K562 (cell line): Measurements from ENCODE around the gene EPB41L1. TPM values are rescaled to one million over a fixed set of nuclear protein-coding genes. Genes with fewer than 3 reads are reported as not detected.
A peak's percentile ranks its signal among the peaks of the same experiment; 100 is the strongest.

Experiments
- ATAC-seq: fragments of 200-7000 bp; cut with Tn5 transposase; 3 replicates; pipeline ENCODE4 v1.9.1; 2020; ENCODE audit warnings: moderate library complexity
- BruUV-seq: library from RNA; stranded (reverse); fragments of 400-500 nt; replicated peaks from 2 replicates; lab custom pipeline; 2021; lab: Mats Ljungman, UMichigan
- CTCF ChIA-PET: fragments of 300-600 bp; formaldehyde crosslinking; extraction: SDS; loops from one replicate; lab custom pipeline; 2021; ENCODE audit warnings: low intra/inter-chr PET ratio; lab: Yijun Ruan, JAX
- POLR2A ChIA-PET: fragments of 300-600, 350-650 bp; sonication (Branson Sonifier 250); formaldehyde crosslinking; extraction: SDS; loops from one replicate; lab custom pipeline; 2021; ENCODE audit warnings: antibody characterized with exemption, inconsistent platforms; lab: Yijun Ruan, JAX
- DNase-seq, 4 experiments: peaks; one replicate each; pipeline versions ENCODE4 v3.0.0 to v3.0.0-alpha.2; 2011 to 2018; ENCODE audit warnings: low spot score in 3 of 4, mixed read lengths in 3 of 4; ENCODE audit errors: extremely low read depth in 1 of 4
- FAIRE-seq: peaks from 2 replicates; lab custom pipeline; 2011; peaks lifted over from hg19 to GRCh38; lab: Jason Lieb, UNC
- H2AFZ ChIP-seq: 2 replicates; pipeline ENCODE4 v1.6.0; 2011; ENCODE audit warnings: low read depth, low read length, control low read depth, inconsistent platforms
- H3K27ac ChIP-seq: fragments of 200-600 bp; 3 replicates; pipeline ENCODE4 v1.8.0; 2011; ENCODE audit warnings: low read depth, mild to moderate bottlenecking, control low read depth, inconsistent platforms, low read length, moderate library complexity, mixed read lengths; ENCODE audit errors: extremely low read depth
- H3K27me3 ChIP-seq, 2 experiments: fragments of 300-600 bp in 1 of 2; 2 replicates in 1 of 2; 3 replicates in 1 of 2; pipeline versions ENCODE4 v1.6.0 to v1.8.0; 2011; ENCODE audit warnings: inconsistent platforms in 2 of 2, low read length in 2 of 2, mild to moderate bottlenecking in 1 of 2, mixed read lengths in 1 of 2, moderate library complexity in 1 of 2; ENCODE audit not compliant: control insufficient read depth in 2 of 2, insufficient read depth in 2 of 2
- H3K36me3 ChIP-seq: fragments of 300-600 bp; 3 replicates; pipeline ENCODE4 v1.8.0; 2011; ENCODE audit warnings: mild to moderate bottlenecking, low read length, inconsistent platforms; ENCODE audit not compliant: control insufficient read depth, insufficient read depth
- H3K4me1 ChIP-seq, 2 experiments: fragments of 200-600 bp in 1 of 2; replicated peaks in 1 of 2; 2 replicates in 1 of 2; 3 replicates in 1 of 2; pipeline versions ENCODE4 v1.5.1 to v1.8.0; 2011; ENCODE audit warnings: inconsistent platforms in 2 of 2, low read length in 2 of 2, mild to moderate bottlenecking in 1 of 2, mixed read lengths in 1 of 2, moderate library complexity in 1 of 2; ENCODE audit not compliant: control insufficient read depth in 2 of 2, insufficient read depth in 2 of 2
- H3K4me2 ChIP-seq: 2 replicates; pipeline ENCODE4 v1.6.1; 2011; ENCODE audit warnings: low read length, control low read depth, inconsistent platforms, mixed read lengths; ENCODE audit not compliant: insufficient read depth
- H3K4me3 ChIP-seq: fragments of 200-600 bp; sonication (generic), shearing (Covaris generic); 2 replicates; pipeline ENCODE4 v1.5.1; 2016; ENCODE audit warnings: control low read depth, inconsistent platforms
- H3K79me2 ChIP-seq: fragments of 200-600 bp; 3 replicates; pipeline ENCODE4 v1.8.0; 2011; ENCODE audit warnings: low read length, inconsistent platforms; ENCODE audit not compliant: control insufficient read depth, insufficient read depth
- H3K9ac ChIP-seq, 2 experiments: 2 replicates each; pipeline versions ENCODE4 v1.6.0 to v1.6.1; 2011; ENCODE audit warnings: low read depth in 2 of 2, low read length in 2 of 2, control low read depth in 1 of 2, inconsistent platforms in 1 of 2, mild to moderate bottlenecking in 1 of 2, mixed read lengths in 1 of 2; ENCODE audit not compliant: insufficient read depth in 1 of 2
- H3K9me1 ChIP-seq: one replicate; pipeline ENCODE4 v1.6.0; 2011; ENCODE audit warnings: inconsistent platforms, mild to moderate bottlenecking, low read length, moderate library complexity; ENCODE audit not compliant: control insufficient read depth, insufficient read depth
- H3K9me3 ChIP-seq: replicated peaks from 2 replicates; pipeline ENCODE4 v1.5.1; 2011; ENCODE audit warnings: low read depth, low read length, inconsistent platforms; ENCODE audit not compliant: control insufficient read depth, insufficient read depth
- H4K20me1 ChIP-seq: replicated peaks from 2 replicates; pipeline ENCODE4 v1.6.1; 2011; ENCODE audit warnings: low read length, inconsistent platforms, mixed read lengths; ENCODE audit not compliant: control insufficient read depth, insufficient read depth
- ADNP ChIP-seq: fragments of 200-800 bp; sonication (Bioruptor generic); IDR thresholded peaks from 2 replicates; pipeline ENCODE4 v1.6.1; 2016; ENCODE audit warnings: missing genetic modification characterization, missing compliant biosample characterization
- CLOCK ChIP-seq: fragments of 250-450 bp; sonication (Bioruptor Pico); IDR thresholded peaks from 2 replicates; pipeline ENCODE4 v1.4.0; 2020; ENCODE audit warnings: mild to moderate bottlenecking, moderate library complexity, borderline replicate concordance
- KDM1A ChIP-seq, 2 experiments: fragments of 450-650 bp; IDR thresholded peaks; 2 replicates each; pipeline ENCODE4 v1.6.1; 2016; ENCODE audit warnings: mild to moderate bottlenecking in 2 of 2
- KDM2B ChIP-seq: fragments of 250-450 bp; sonication (Bioruptor Pico); IDR thresholded peaks from 2 replicates; pipeline ENCODE4 v1.8.0; 2021; ENCODE audit warnings: mild to moderate bottlenecking, moderate library complexity
- RCOR1 ChIP-seq, 2 experiments: IDR thresholded peaks; 2 replicates each; pipeline ENCODE4 v1.6.1; 2012; ENCODE audit warnings: low read depth in 2 of 2, low read length in 2 of 2, borderline replicate concordance in 1 of 2, improper control_type of control experiment in 1 of 2
- ZBTB12 ChIP-seq: fragments of 250-450 bp; sonication (Bioruptor Pico); IDR thresholded peaks from 2 replicates; pipeline ENCODE4 v1.4.0; 2020
- ZBTB40 ChIP-seq, 2 experiments: fragments of 450-650 bp in 1 of 2; sonication (generic) in 1 of 2; formaldehyde crosslinking in 1 of 2; IDR thresholded peaks; 2 replicates each; pipeline versions ENCODE4 v1.7.1 to v1.9.0; 2016 to 2022; ENCODE audit warnings: inconsistent platforms in 1 of 2, mild to moderate bottlenecking in 1 of 2, missing genetic modification reagents in 1 of 2
- ZNF561 ChIP-seq: fragments of 450-650 bp; formaldehyde crosslinking; conservative IDR thresholded peaks from 2 replicates; pipeline ENCODE4 v1.4.0; 2020; ENCODE audit warnings: mild to moderate bottlenecking, moderate library complexity
- ZSCAN29 ChIP-seq: fragments of 450-650 bp; IDR thresholded peaks from 2 replicates; pipeline ENCODE4 v1.6.1; 2017
- WGBS: fragments of 100-300 bp; shearing (Covaris generic); methylation state at CpG from one replicate; pipeline ENCODE4 v1.1.6; 2016; ENCODE audit warnings: low coverage, mixed read lengths; ENCODE audit not compliant: insufficient coverage; ENCODE audit errors: missing lambda C conversion rate; 5-methylcytosine and 5-hydroxymethylcytosine counted together
- in situ Hi-C: fragments of 300-500 bp; cut with MboI; formaldehyde crosslinking; loops from 4 replicates; pipeline ENCODE4 v1.15.0; 2018; ENCODE audit warnings: inconsistent platforms, mixed read lengths
- intact Hi-C: fragments of 100-400 bp; cut with micrococcal nuclease; formaldehyde crosslinking; loops from 2 replicates; pipeline ENCODE4 v1.14.2; 2022
- polyA plus RNA-seq, 8 experiments: library from polyadenylated mRNA; depleted of rRNA in 4 of 8; stranded (reverse) in 5 of 8; unstranded in 3 of 8; fragments of >200 nt; fragmentation: Nextera tagmentation in 2 of 8; fragmentation: Illumina TruSeq in 1 of 8; extraction: Ambion mirVana in 2 of 8; extraction: Trizol in 1 of 8; gene quantifications; 2 replicates each; pipeline versions ENCODE4 v1.2.1 to v1.2.3, GENCODE V29; 2011 to 2014; ENCODE audit warnings: inconsistent platforms in 1 of 8, missing spikeins in 1 of 8
- total RNA-seq, 7 experiments: library from RNA; depleted of rRNA in 6 of 7; stranded (reverse); fragments of >200 nt in 6 of 7; fragmentation: Illumina TruSeq in 2 of 7; extraction: Trizol in 2 of 7; gene quantifications; 2 replicates each; pipeline versions ENCODE4 v1.2.1 to v1.2.3, GENCODE V29; 2011 to 2021; ENCODE audit warnings: low replicate concordance in 1 of 7

EPB41L1 gene
- total and polyA plus RNA-seq, 9 of the 15 experiments (the other 6 are each of a cell fraction or from before 2014, with no cell fraction given), result 0.11 to 4.3 (median 1.3) TPM

- FAIRE-seq, result no peak
- CTCF ChIA-PET, result no interaction called here
- H3K9ac ChIP-seq, result no peak overlapping the region
- no TSS peak for BruUV-seq
- ATAC-seq, result no peak
- POLR2A ChIA-PET, result interaction anchor here (0.5 kb wide), 1 partner anchor 193 kb away, joined by 3 read pairs; no protein-coding TSS in a partner anchor
- no peak overlapping the region for H3K4me3 ChIP-seq
- peaks cover 3% of the 10 kb centered on the region; the same call in 1 of the 2 replicates for H4K20me1 ChIP-seq
- H3K9me1 ChIP-seq, result no peaks in the 10 kb centered on the region
- 0% methylated on average over 3 of the region's 3 CpGs for WGBS
- H3K4me2 ChIP-seq, result no peak overlapping the region
- H3K27me3 ChIP-seq, result peaks cover 4 to 45% of the 10 kb centered on the region in 2 experiments; a peak in 4 of 5 replicates
- peaks cover 1 to 2% of the 10 kb centered on the region in 2 experiments; a peak in 3 of 5 replicates for H3K4me1 ChIP-seq
- no peaks in the 10 kb centered on the region for H3K9me3 ChIP-seq
- DNase-seq, result no peak
- no peak overlapping the region for H3K27ac ChIP-seq
- no peaks in the 10 kb centered on the region for H3K79me2 ChIP-seq
- no peaks in the 10 kb centered on the region for H3K36me3 ChIP-seq
- H2AFZ ChIP-seq, result no peak overlapping the region
- in situ Hi-C loops (no loop called here), intact Hi-C loops (no loop called here)
- TF ChIP-seq RCOR1 (IDR thresholded peaks at IDR 0.05; ENCODE audit: borderline replicate concordance in 1 of 2, low read depth in 2 of 2, low read length in 2 of 2) (0 out of 4 replicates have a peak, but pooled peaks of 1 of the 2 experiments have one; percentile 26), ADNP (tag) (peak; percentile 60; the same call in 1 of the 2 replicates), CLOCK (CRISPR knock-in tag) (no peak), KDM2B (CRISPR knock-in tag) (no peak), KDM1A (IDR thresholded peaks at IDR 0.05) (peak in 1 of 2 experiments; percentile 44; a peak in 1 of 4 replicates), ZBTB40 (IDR thresholded peaks at IDR 0.05) (no peak), ZBTB40 (CRISPR knock-in tag; IDR thresholded peaks at IDR 0.05) (no peak), ZBTB12 (CRISPR knock-in tag) (no peak), ZNF561 (CRISPR knock-in tag) (no peak), ZSCAN29 (no peak)
Measured at GRCh38 chr20:36149012-36149411, 5.5 kb upstream of the EPB41L1 start.
